Coronary artery (tissue), 2 donors: Measurements from ENCODE around the gene TCFL5.

Experiments used
- DNase-seq: peaks from one replicate; pipeline ENCODE4 v3.0.0-alpha.2; 2017; ENCODE audit warnings: low spot score
- H3K27ac ChIP-seq, 2 donors: fragments of 200-600 bp; sonication (generic); one replicate each; pipeline ENCODE4 v1.5.1; 2016 to 2019
- H3K4me3 ChIP-seq: fragments of 200-600 bp; sonication (generic); 2 replicates; pipeline ENCODE4 v1.5.1; 2016; ENCODE audit warnings: mild to moderate bottlenecking, moderate library complexity
- CTCF ChIP-seq: fragments of 200-600 bp; sonication (generic); IDR thresholded peaks from one replicate; pipeline ENCODE4 v1.5.1; 2019; ENCODE audit warnings: antibody characterized with exemption

The TCFL5 gene

DNA sequence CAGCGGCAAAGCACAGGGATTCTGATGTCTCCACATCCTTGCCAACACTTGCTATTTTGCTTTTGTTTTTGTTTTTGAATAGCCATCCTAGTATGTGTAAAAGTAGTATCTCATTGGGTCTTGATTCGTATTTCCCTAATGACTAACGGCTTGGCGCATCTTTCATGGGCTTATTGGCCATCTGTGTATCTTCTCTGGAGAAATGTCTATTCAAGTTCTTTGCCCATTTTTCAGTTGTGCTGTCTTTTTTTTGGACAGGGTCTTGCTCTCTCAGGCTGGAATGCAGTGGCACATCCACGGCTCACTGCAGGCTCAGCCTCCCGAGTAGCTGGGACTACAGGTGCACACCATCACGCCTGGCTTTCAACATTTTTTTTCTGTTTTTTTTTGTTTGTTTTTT is 17.4 kb downstream of the TCFL5 start:
- no peak for TF ChIP-seq CTCF

GRCh38 chr20:62843656-62844055 is 18.0 kb downstream of the TCFL5 start:
- no peak overlapping the region for H3K27ac ChIP-seq
- no peak for TF ChIP-seq CTCF

More for the DNA sequence above, 17.4 kb downstream of the TCFL5 start:
- DNase-seq: no peak
- Histone ChIP-seq H3K27ac (no peak overlapping the region), H3K4me3 (no peak overlapping the region)

GRCh38 chr20:62841705-62842212 is 19.9 kb downstream of the TCFL5 start:
- no peak overlapping the region for H3K4me3 ChIP-seq
- no peak for TF ChIP-seq CTCF
- DNase-seq: no peak
- no peak overlapping the region for H3K27ac ChIP-seq

More at GRCh38 chr20:62843656-62844055, 18.0 kb downstream of the TCFL5 start:
- no peak for DNase-seq
- no peak overlapping the region for H3K4me3 ChIP-seq

- no peak overlapping the region for H3K27ac ChIP-seq
- TF ChIP-seq CTCF: no peak
- no peak overlapping the region for H3K4me3 ChIP-seq
- no peak for DNase-seq
Observed at GRCh38 chr20:62840244-62841197, 21.1 kb downstream of the TCFL5 start.

DNA sequence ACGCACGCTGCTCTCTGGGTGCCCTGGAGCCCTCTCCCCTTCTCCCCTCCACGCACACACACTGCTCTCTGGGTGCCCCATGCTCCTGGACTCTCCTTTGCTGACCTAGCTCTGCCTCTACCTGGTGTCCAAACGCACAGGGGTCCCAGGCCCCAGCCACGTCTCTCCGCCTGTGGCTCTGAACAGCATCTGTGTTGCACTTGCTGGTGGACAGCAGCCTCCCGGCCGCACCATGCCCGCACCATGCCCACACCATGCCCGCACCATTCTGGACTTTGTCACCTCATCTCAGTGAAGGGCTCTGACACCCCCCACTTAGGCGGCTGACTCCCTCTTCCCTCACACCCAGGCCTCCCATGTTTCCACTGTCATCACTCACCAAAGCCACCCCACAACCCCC is 21.8 kb downstream of the TCFL5 start:
- no peak for TF ChIP-seq CTCF
- no peak for DNase-seq
- no peak overlapping the region for H3K27ac ChIP-seq
- no peak overlapping the region for H3K4me3 ChIP-seq

GRCh38 chr20:62839261-62839660 is 22.4 kb downstream of the TCFL5 start:
- no peak for DNase-seq
- no peak for TF ChIP-seq CTCF
- Histone ChIP-seq H3K27ac (no peak overlapping the region), H3K4me3 (no peak overlapping the region)
